ENCODE results near the gene RBMXL3. TPM values are rescaled to one million over a fixed set of nuclear protein-coding genes. Genes with fewer than 3 reads are reported as not detected.

RBMXL3 gene
- polyA plus RNA-seq, 1 of the 3 experiments (the other 2 are of a cell fraction) = not detected

DNA sequence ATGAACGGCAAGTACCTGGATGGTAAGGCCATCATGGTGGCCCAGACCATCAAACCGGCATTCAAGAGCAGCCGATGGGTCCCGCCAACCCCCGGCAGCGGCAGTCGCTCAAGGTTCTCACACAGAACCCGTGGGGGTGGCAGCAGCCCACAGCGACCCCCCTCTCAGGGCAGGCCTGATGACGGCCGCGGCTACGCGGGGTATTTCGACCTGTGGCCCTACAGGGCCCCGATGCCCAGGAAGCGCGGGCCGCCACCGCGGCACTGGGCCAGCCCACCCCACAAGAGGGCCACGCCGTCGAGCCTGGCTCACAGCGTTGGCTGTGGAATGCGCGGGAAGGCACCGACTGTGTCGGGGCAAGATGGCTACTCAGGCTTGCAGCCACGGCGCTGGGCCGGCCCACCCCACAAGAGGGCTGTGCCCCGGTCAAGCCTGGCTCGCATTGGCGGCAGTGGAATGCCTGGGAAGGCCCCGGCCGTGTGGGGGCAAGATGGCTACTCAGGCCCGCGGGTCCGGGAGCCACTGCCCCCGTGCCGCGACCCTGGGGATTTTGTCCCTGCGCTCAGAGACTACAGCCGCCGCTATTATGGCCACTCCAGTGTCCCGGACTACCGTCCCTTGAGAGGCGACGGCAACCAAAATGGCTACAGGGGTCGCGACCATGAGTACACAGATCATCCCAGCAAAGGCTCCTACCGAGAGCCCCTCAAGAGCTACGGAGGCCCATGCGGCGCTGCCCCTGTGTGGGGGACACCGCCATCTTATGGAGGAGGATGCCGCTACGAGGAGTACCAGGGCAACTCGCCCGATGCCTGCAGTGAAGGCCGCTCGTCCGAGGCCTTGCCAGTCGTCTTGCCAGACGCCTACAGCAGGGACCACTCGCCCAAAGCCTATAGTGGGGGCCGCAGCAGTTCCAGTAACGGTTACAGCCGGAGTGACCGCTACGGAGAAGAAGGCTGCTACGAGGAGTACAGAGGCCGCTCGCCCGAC lies 731 bp downstream of the RBMXL3 start:
- Histone ChIP-seq H3K9me2 (no peaks in the 10 kb centered on the region), H3K9ac (no peak overlapping the region), H4K20me1 (ENCODE audit: insufficient read depth) (no peaks in the 10 kb centered on the region), H3K36me3 (replicated peaks in 1 of 2; ENCODE audit: control insufficient read depth in 1 of 2, insufficient read depth in 2 of 2, low read length in 1 of 2) (no peaks in the 10 kb centered on the region), H3K79me2 (ENCODE audit: insufficient read depth) (no peaks in the 10 kb centered on the region), H3K4me1 (ENCODE audit: control insufficient read depth in 1 of 2, insufficient read depth in 2 of 2, low read depth in 1 of 2, low read length in 1 of 2) (no peaks in the 10 kb centered on the region), H3K4me2 (no peak overlapping the region), H3F3A (replicated peaks; ENCODE audit: insufficient read depth) (no peaks in the 10 kb centered on the region), H2AFZ (ENCODE audit: low read depth) (no peak overlapping the region), H3K4me3 (ENCODE audit: low read depth in 2 of 2, low read length in 1 of 2) (no peak overlapping the region), H3K9me3 (no peaks in the 10 kb centered on the region), H3K27ac (ENCODE audit: low read depth in 2 of 2, low read length in 1 of 2) (no peak overlapping the region), H3K27me3 (ENCODE audit: insufficient read depth) (no peaks in the 10 kb centered on the region)
- ChIA-PET CTCF (no interaction called here), POLR2A (no interaction called here)
- WGBS (ENCODE audit: low lambda C conversion rate) = 86% methylated on average over 24 of the region's 76 CpGs
- TF ChIP-seq GATA2 (CRISPR knock-in tag; IDR thresholded peaks at IDR 0.05) (no peak), RFX5 (IDR thresholded peaks at IDR 0.05; ENCODE audit: low read length) (no peak), RAD21 (IDR thresholded peaks at IDR 0.05; ENCODE audit: low read length) (no peak), GABPA (IDR thresholded peaks at IDR 0.05; ENCODE audit: low read depth) (no peak), POLR2AphosphoS5 (IDR thresholded peaks at IDR 0.05; ENCODE audit: low read depth, low read length) (no peak), YY1 (IDR thresholded peaks at IDR 0.05; ENCODE audit: low read depth) (no peak), REST (IDR thresholded peaks at IDR 0.05; ENCODE audit: low read depth, low read length) (no peak), MXI1 (IDR thresholded peaks at IDR 0.05; ENCODE audit: low read depth, low read length) (no peak), ELF1 (IDR thresholded peaks at IDR 0.05) (no peak), MEF2A (IDR thresholded peaks at IDR 0.05; ENCODE audit: borderline replicate concordance, low read depth) (no peak), SIN3A (IDR thresholded peaks at IDR 0.05; ENCODE audit: borderline replicate concordance, low read depth, low read length) (no peak), JUND (IDR thresholded peaks at IDR 0.05) (no peak), IRF3 (IDR thresholded peaks at IDR 0.05; ENCODE audit: low read depth, low read length) (no peak), TAF1 (IDR thresholded peaks at IDR 0.05; ENCODE audit: borderline replicate concordance, low read depth, low read length) (no peak)
- TF ChIP-seq, protein P1, sequence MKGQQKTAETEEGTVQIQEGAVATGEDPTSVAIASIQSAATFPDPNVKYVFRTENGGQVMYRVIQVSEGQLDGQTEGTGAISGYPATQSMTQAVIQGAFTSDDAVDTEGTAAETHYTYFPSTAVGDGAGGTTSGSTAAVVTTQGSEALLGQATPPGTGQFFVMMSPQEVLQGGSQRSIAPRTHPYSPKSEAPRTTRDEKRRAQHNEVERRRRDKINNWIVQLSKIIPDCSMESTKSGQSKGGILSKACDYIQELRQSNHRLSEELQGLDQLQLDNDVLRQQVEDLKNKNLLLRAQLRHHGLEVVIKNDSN (IDR thresholded peaks at IDR 0.05; ENCODE audit: borderline replicate concordance, low read depth) = no peak
- TF ChIP-seq, protein P2, sequence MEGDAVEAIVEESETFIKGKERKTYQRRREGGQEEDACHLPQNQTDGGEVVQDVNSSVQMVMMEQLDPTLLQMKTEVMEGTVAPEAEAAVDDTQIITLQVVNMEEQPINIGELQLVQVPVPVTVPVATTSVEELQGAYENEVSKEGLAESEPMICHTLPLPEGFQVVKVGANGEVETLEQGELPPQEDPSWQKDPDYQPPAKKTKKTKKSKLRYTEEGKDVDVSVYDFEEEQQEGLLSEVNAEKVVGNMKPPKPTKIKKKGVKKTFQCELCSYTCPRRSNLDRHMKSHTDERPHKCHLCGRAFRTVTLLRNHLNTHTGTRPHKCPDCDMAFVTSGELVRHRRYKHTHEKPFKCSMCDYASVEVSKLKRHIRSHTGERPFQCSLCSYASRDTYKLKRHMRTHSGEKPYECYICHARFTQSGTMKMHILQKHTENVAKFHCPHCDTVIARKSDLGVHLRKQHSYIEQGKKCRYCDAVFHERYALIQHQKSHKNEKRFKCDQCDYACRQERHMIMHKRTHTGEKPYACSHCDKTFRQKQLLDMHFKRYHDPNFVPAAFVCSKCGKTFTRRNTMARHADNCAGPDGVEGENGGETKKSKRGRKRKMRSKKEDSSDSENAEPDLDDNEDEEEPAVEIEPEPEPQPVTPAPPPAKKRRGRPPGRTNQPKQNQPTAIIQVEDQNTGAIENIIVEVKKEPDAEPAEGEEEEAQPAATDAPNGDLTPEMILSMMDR (IDR thresholded peaks at IDR 0.05) = no peak
- TF ChIP-seq, protein P3, sequence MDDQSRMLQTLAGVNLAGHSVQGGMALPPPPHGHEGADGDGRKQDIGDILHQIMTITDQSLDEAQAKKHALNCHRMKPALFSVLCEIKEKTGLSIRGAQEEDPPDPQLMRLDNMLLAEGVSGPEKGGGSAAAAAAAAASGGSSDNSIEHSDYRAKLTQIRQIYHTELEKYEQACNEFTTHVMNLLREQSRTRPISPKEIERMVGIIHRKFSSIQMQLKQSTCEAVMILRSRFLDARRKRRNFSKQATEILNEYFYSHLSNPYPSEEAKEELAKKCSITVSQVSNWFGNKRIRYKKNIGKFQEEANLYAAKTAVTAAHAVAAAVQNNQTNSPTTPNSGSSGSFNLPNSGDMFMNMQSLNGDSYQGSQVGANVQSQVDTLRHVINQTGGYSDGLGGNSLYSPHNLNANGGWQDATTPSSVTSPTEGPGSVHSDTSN (IDR thresholded peaks at IDR 0.05) = no peak
- TF ChIP-seq, protein P4, sequence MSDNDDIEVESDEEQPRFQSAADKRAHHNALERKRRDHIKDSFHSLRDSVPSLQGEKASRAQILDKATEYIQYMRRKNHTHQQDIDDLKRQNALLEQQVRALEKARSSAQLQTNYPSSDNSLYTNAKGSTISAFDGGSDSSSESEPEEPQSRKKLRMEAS (IDR thresholded peaks at IDR 0.05; ENCODE audit: low read depth) = no peak
- DNase-seq = no peak

All from SK-N-SH (cell line).